Lung (tissue), 12 donors: ENCODE measurements around the gene MYBPC2. TPM values are rescaled to one million over a fixed set of nuclear protein-coding genes. Genes with fewer than 3 reads are reported as not detected.

Source experiments
- ATAC-seq: fragments of 200-7000 bp; cut with Tn5 transposase; one replicate; pipeline ENCODE4 v1.9.1; 2020; ENCODE audit warnings: moderate number of reproducible peaks; ENCODE audit not compliant: insufficient read depth, low FRiP score
- DNase-seq, 3 donors: peaks; one replicate each; pipeline ENCODE4 v3.0.0-alpha.2; 2013 to 2017
- H3K27ac ChIP-seq, 2 donors: one replicate each; pipeline ENCODE4 v1.5.1; 2013; ENCODE audit warnings: mild to moderate bottlenecking in 2 of 2, moderate library complexity in 2 of 2, control low read depth in 1 of 2, inconsistent platforms in 1 of 2, low read depth in 1 of 2, low read length in 1 of 2
- H3K27me3 ChIP-seq, 3 donors: one replicate each; pipeline ENCODE4 v1.5.1; 2013; ENCODE audit warnings: low read length in 2 of 3; ENCODE audit not compliant: control insufficient read depth in 3 of 3, insufficient read depth in 3 of 3
- H3K36me3 ChIP-seq, 4 donors: one replicate each; pipeline ENCODE4 v1.5.1; 2013; ENCODE audit warnings: low read length in 4 of 4, mild to moderate bottlenecking in 1 of 4, moderate library complexity in 1 of 4; ENCODE audit not compliant: control insufficient read depth in 4 of 4, insufficient read depth in 4 of 4
- H3K4me1 ChIP-seq, 5 donors: one replicate each; pipeline ENCODE4 v1.5.1; 2013; ENCODE audit warnings: low read length in 5 of 5, mild to moderate bottlenecking in 2 of 5, moderate library complexity in 1 of 5; ENCODE audit not compliant: control insufficient read depth in 5 of 5, insufficient read depth in 5 of 5
- H3K4me3 ChIP-seq: one replicate; pipeline ENCODE4 v1.5.1; 2013; ENCODE audit warnings: mild to moderate bottlenecking, control low read depth, moderate library complexity
- H3K9ac ChIP-seq, 2 donors: one replicate each; pipeline ENCODE4 v1.5.1; 2013; ENCODE audit warnings: low read length in 2 of 2, control low read depth in 1 of 2; ENCODE audit not compliant: insufficient read depth in 1 of 2
- H3K9me3 ChIP-seq, 4 donors: one replicate each; pipeline ENCODE4 v1.5.1; 2013; ENCODE audit warnings: low read length in 3 of 4, mild to moderate bottlenecking in 1 of 4, moderate library complexity in 1 of 4; ENCODE audit not compliant: control insufficient read depth in 4 of 4, insufficient read depth in 3 of 4
- WGBS, 2 donors: extraction: QIAGEN DNeasy Blood & Tissue Kit; methylation state at CpG; one replicate each; pipeline ENCODE4 v1.1.7; 2013; 5-methylcytosine and 5-hydroxymethylcytosine counted together
- polyA plus RNA-seq, 2 donors: library from polyadenylated mRNA; stranded (reverse); fragments of 200-250 nt; gene quantifications; one replicate each; pipeline ENCODE4 v1.2.1, GENCODE V29; 2013
- total RNA-seq, 2 donors: library from RNA; depleted of rRNA in 1 of 2; stranded (reverse); fragments of >200 nt in 1 of 2; gene quantifications; one replicate each; pipeline ENCODE4 v1.2.1, GENCODE V29; 2014 to 2021
- TF ChIP-seq, protein P1 (sequence below): IDR thresholded peaks from 2 replicates; pipeline ENCODE4 v1.5.1; 2012; ENCODE audit warnings: mild to moderate bottlenecking; ENCODE audit errors: control extremely low read depth, extremely low read depth
- donor health status: control.
- donor health status: control.
- donor health status: Bipolar disorder and iron deficiency.
- donor health status: healthy.
- donor health status: DM: yes; HTN: yes; CAD: no.

The MYBPC2 gene
- total and polyA plus RNA-seq, 4 donors: 0.04 to 0.91 (median 0.38) TPM

DNA sequence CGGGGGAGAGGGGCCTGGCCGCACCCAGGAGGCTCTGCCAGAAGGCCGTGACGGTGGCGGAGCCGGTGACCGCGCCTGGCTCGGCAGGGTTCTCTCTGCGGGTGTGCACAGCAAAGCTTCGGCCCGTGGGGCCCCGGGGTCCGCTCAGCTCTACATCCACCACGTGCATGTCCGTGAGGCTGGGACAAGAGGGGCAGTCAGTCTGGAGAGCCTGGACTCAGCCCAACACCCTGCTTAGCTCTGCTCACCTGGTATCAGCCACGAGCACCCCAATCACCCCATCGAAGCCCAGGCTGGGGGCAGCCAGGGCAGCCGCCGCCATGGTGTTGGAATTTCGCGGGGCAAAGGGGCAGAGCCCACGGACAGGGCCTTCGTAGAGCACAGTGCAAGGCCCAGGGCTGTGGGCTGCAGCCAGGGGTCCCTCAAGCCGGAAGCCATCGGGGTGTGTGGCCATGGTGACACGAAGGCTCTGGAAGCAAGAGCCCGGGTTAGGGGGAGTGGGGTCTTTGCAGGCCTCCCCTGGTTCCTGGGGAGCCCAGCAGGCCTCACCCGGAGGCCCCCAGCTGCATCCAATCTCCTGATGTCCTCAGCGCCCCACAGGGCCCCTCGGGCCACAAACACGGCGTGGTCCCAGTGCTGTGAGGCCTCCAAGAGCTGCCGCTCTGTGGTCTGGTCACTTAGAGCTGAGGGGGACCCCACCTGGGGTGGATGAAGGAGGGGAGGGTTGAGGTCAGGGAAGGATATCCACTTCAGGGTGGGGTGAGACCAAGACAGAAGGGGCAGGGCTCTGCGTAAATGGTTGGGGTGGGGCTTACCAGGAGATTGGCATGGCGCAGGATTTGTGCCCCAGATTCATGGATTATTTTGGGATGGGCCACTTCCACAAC lies 79.7 kb downstream of the MYBPC2 start:
- ATAC-seq (no peak), DNase-seq (no peak)
- Histone ChIP-seq H3K36me3 (no peaks in the 10 kb centered on the region), H3K9me3 (peaks cover 0 to 2% (median 0%) of the 10 kb centered on the region in 4 donors), H3K9ac (no peak overlapping the region), H3K4me3 (no peak overlapping the region), H3K4me1 (peaks cover 0 to 10% (median 0%) of the 10 kb centered on the region in 5 donors), H3K27me3 (no peaks in the 10 kb centered on the region), H3K27ac (no peak overlapping the region)
- TF ChIP-seq, protein P1, sequence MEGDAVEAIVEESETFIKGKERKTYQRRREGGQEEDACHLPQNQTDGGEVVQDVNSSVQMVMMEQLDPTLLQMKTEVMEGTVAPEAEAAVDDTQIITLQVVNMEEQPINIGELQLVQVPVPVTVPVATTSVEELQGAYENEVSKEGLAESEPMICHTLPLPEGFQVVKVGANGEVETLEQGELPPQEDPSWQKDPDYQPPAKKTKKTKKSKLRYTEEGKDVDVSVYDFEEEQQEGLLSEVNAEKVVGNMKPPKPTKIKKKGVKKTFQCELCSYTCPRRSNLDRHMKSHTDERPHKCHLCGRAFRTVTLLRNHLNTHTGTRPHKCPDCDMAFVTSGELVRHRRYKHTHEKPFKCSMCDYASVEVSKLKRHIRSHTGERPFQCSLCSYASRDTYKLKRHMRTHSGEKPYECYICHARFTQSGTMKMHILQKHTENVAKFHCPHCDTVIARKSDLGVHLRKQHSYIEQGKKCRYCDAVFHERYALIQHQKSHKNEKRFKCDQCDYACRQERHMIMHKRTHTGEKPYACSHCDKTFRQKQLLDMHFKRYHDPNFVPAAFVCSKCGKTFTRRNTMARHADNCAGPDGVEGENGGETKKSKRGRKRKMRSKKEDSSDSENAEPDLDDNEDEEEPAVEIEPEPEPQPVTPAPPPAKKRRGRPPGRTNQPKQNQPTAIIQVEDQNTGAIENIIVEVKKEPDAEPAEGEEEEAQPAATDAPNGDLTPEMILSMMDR: no peak
- WGBS, 2 donors: 92% methylated on average over 36 of the region's 36 CpGs

GRCh38 chr19:50512999-50513745 lies 80.5 kb downstream of the MYBPC2 start:
- WGBS, 2 donors: 66 to 77% methylated on average over 12 of the region's 12 CpGs
- DNase-seq: no peak
- no peaks in the 10 kb centered on the region for H3K36me3 ChIP-seq

DNA sequence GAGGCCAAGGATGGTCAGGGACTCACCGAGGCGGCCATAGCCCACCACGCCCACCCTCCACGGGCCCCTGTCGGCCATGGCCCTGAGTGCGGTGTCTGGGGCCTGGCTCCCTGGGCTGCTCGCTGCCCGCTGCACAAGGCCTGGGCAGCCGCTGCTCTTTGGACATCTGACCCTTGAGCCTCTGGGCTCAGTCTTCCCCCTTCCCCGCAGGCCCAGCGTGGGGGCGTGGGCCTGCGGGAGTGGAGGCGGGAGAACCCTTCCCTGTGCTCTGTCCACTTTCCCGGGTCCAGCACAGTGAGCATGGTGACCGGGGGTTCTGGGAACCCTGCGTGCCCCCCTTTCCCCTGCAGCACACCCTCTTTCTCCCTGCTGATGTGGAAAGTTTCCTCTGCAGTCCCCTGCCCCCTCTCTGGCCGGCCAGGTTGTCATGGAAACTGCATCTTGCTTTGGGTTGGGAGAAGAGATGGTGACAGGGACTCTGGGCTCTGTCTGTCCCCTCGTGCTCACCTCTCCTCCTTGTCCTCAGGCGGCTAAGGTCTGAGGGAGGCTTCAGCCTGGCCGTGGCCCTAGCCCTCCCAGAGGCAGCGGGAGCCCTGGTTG lies 81.2 kb downstream of the MYBPC2 start, which contains the start of gene ASPDH:
Gene ASPDH (minus strand): TSS at position 168 of the 600 bp plus-strand sequence. CDS start 90 bp downstream, at position 78.
- Histone ChIP-seq H3K27me3 (no peaks in the 10 kb centered on the region), H3K9ac (no peak within 1 kb of the TSS), H3K27ac (no peak within 1 kb of the TSS), H3K9me3 (peaks cover 0 to 8% (median 0%) of the 10 kb centered on the region in 4 donors), H3K4me1 (peaks cover 0 to 10% (median 0%) of the 10 kb centered on the region in 5 donors), H3K4me3 (no peak within 1 kb of the TSS), H3K36me3 (peaks cover 0 to 6% (median 0%) of the 10 kb centered on the region in 4 donors)
- WGBS, 2 donors: 45 to 60% methylated on average over 14 to 22 of the region's 22 CpGs
- DNase-seq: no peak
- no peak for ATAC-seq
- TF ChIP-seq, protein P1: no peak

More at GRCh38 chr19:50512999-50513745, 80.5 kb downstream of the MYBPC2 start:
- Histone ChIP-seq H3K4me1 (peaks cover 0 to 10% (median 0%) of the 10 kb centered on the region in 5 donors), H3K9me3 (peaks cover 0 to 2% (median 0%) of the 10 kb centered on the region in 4 donors), H3K4me3 (no peak overlapping the region), H3K27ac (no peak overlapping the region), H3K9ac (no peak overlapping the region), H3K27me3 (no peaks in the 10 kb centered on the region)
- TF ChIP-seq, protein P1: no peak
- ATAC-seq: no peak
